Stimulated activated naive CD8-positive, alpha-beta T cell treated with anti-CD3 and anti-CD28 coated beads, Interleukin-15, amount 100 ng/mL, for 72 hours (primary cell): Measurements from ENCODE around the gene RNU6-7.

Source experiments
- ATAC-seq: fragments of 150-1000 bp; cut with Tn5 transposase; 2 replicates; pipeline ENCODE4 v1.10.0; 2021; ENCODE audit warnings: mild to moderate bottlenecking, moderate library complexity
- DNase-seq, 2 donors: peaks; one replicate each; pipeline ENCODE4 v3.0.0; 2021 to 2022
- H3K27ac Mint-ChIP-seq, 2 donors: one replicate each; pipeline ENCODE4 v1.8.0; 2022; ENCODE audit warnings: mild to moderate bottlenecking in 2 of 2, mixed read lengths in 2 of 2, moderate library complexity in 2 of 2
- H3K27me3 Mint-ChIP-seq: one replicate; pipeline ENCODE4 v1.8.0; 2022; ENCODE audit warnings: mixed read lengths
- H3K4me1 Mint-ChIP-seq: one replicate; pipeline ENCODE4 v1.8.0; 2022; ENCODE audit warnings: mild to moderate bottlenecking, mixed read lengths
- H3K4me3 Mint-ChIP-seq, 2 donors: one replicate each; pipeline ENCODE4 v1.8.0; 2022; ENCODE audit warnings: mild to moderate bottlenecking in 2 of 2, mixed read lengths in 2 of 2, moderate library complexity in 1 of 2
- H3K9me3 Mint-ChIP-seq, 2 donors: one replicate each; pipeline ENCODE4 v1.8.0; 2022; ENCODE audit warnings: mixed read lengths in 2 of 2

The RNU6-7 gene

DNA sequence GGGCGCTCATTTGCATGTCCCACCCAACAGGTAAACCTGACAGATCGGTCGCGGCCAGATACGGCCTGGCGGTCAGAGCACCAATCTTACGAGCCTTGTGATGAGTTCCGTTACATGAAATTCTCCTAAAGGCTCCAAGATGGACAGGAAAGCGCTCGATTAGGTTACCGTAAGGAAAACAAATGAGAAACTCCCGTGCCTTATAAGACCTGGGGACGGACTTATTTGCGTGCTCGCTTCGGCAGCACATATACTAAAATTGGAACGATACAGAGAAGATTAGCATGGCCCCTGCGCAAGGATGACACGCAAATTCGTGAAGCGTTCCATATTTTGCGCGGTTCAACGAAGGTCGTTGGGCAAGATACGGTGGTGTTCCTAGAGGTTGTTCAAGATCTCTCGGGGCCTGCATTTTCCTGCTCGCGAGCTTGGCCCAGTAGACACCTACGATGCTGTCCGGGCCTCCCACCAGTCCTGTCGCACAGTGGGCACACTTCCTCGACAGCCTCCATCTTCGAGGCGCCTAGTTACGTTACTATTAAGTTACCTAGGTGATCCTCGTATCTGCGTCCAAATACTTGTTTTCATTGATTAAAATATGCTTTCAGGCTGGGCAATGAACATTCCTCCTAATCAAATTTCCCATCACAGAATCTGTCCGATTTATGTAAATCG, at the start of gene RNU6-7:
TSS of gene RNU6-7 (plus strand) at position 230 of the 675 bp plus-strand sequence.
- ATAC-seq (peak; percentile 32), DNase-seq (peak in 1 of 2 donors; percentile 85)
- Mint-ChIP-seq H3K27me3 (no peaks in the 10 kb centered on the region), H3K9me3 (no peaks in the 10 kb centered on the region), H3K27ac (peak within 1 kb of the TSS; percentile 100), H3K4me3 (peak within 1 kb of the TSS; percentile 86 to 97), H3K4me1 (peaks cover 39% of the 10 kb centered on the region)

DNA sequence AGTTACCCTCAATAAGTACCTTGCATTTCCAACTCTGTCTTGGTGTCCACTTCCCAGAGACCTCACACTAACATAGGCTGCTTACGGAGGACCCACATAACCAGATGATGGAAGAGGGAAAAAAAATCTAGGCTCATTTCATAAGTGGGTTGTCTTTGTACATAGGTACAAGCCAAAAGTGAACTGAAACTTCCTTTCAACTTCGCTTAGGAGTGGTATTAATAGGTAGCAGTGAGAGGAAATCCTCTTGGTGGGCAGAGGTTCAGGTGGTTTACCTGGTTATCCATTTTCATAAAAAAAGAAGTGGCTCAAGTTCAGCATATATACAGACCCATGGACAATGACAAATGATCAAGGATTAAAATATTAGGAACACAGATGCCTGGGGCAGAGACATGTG, 35.8 kb upstream of the RNU6-7 start:
- no peaks in the 10 kb centered on the region for H3K27me3 Mint-ChIP-seq
- no peak for ATAC-seq
- no peak overlapping the region for H3K27ac Mint-ChIP-seq
- DNase-seq: no peak
- peaks cover 0 to 8% of the 10 kb centered on the region in 2 donors for H3K9me3 Mint-ChIP-seq
- no peak overlapping the region for H3K4me3 Mint-ChIP-seq
- peaks cover 8% of the 10 kb centered on the region for H3K4me1 Mint-ChIP-seq

DNA sequence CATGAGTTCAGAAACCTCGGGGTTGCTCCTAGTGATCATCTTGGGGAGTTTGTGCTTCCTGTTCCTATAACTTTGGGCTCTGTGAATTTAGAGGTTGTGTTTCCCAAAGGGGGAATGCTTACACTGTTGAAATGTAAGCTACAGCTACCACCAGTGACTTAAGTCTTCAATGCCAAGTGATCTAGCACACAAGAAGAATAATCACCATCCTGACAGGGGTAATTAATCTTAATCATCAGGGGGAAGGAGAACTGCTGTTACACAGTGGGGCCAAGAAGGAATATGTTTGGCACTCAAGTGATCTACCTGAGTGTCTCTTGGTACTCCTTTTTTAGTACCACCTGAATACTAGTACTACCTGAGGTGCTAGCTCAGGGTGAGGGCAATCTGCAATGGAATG, 34.9 kb upstream of the RNU6-7 start:
- Mint-ChIP-seq H3K27me3 (no peaks in the 10 kb centered on the region), H3K27ac (no peak overlapping the region), H3K4me3 (no peak overlapping the region), H3K4me1 (peaks cover 8% of the 10 kb centered on the region), H3K9me3 (peaks cover 0 to 5% of the 10 kb centered on the region in 2 donors)
- no peak for ATAC-seq
- no peak for DNase-seq

DNA sequence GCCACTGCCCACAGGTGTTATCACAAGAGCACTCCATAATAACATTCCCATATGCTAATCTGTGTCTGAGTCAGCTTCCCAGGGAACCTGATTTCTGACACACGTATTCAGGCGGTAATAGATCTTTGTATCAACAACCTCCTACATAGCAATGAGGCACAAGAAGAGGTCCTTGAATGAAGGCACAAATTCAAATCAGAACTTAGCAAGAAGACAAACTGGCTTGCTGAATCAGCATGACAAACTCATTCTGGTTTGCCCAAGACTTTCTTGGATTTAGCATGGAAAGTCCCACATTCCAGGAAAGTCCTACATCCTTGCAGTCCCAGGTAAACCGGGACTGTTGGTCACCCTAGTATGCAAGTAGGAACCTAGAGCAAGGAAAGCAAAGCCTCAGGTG, 33.9 kb upstream of the RNU6-7 start:
- DNase-seq (no peak), ATAC-seq (no peak)
- H3K4me3 Mint-ChIP-seq: no peak overlapping the region
- H3K27me3 Mint-ChIP-seq: no peaks in the 10 kb centered on the region
- peaks cover 8% of the 10 kb centered on the region for H3K4me1 Mint-ChIP-seq
- no peak overlapping the region for H3K27ac Mint-ChIP-seq
- H3K9me3 Mint-ChIP-seq: peaks cover 0 to 5% of the 10 kb centered on the region in 2 donors

DNA sequence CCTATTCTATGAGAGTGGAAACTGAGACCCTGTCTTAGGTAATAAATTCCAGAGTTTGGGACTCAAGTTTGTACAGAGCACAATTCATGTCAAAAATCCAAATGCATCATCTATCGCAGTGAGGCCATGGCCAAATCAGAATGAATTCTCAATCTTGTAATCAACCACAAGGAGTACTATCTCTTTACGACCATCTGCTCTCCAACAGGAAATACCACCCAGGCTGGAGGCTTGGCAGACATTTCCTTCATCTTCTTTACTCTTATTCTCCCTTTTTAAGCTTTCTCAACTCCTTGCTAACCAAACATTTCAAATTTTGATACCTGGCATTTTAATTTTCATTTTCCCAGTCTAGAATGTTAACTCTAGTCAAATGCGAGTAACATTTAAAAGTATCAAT, 32.7 kb upstream of the RNU6-7 start:
- Mint-ChIP-seq H3K27ac (no peak overlapping the region), H3K4me1 (peaks cover 8% of the 10 kb centered on the region), H3K4me3 (no peak overlapping the region), H3K9me3 (no peaks in the 10 kb centered on the region), H3K27me3 (no peaks in the 10 kb centered on the region)
- ATAC-seq (no peak), DNase-seq (no peak)

DNA sequence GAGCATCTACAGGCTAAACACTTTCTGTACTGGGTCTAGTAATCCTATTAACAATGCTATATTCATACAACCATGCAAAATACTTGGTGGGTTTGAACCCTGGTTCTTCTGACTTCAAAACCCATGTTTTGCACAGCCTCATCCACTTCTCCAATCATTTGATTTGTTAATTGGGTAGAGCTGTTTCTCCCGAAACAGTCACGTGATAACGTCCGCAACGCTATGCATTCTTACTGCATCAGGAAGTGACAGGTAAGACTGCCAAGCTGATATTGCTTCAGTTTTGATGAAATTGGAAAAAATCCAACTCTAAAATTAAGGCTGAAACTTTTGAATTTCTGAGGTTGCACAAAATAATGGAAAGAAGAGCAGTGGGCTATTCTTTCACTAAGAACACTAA, 30.4 kb upstream of the RNU6-7 start:
- Mint-ChIP-seq H3K27me3 (no peaks in the 10 kb centered on the region), H3K27ac (no peak overlapping the region), H3K9me3 (no peaks in the 10 kb centered on the region), H3K4me1 (peaks cover 8% of the 10 kb centered on the region), H3K4me3 (no peak overlapping the region)
- no peak for DNase-seq
- no peak for ATAC-seq

DNA sequence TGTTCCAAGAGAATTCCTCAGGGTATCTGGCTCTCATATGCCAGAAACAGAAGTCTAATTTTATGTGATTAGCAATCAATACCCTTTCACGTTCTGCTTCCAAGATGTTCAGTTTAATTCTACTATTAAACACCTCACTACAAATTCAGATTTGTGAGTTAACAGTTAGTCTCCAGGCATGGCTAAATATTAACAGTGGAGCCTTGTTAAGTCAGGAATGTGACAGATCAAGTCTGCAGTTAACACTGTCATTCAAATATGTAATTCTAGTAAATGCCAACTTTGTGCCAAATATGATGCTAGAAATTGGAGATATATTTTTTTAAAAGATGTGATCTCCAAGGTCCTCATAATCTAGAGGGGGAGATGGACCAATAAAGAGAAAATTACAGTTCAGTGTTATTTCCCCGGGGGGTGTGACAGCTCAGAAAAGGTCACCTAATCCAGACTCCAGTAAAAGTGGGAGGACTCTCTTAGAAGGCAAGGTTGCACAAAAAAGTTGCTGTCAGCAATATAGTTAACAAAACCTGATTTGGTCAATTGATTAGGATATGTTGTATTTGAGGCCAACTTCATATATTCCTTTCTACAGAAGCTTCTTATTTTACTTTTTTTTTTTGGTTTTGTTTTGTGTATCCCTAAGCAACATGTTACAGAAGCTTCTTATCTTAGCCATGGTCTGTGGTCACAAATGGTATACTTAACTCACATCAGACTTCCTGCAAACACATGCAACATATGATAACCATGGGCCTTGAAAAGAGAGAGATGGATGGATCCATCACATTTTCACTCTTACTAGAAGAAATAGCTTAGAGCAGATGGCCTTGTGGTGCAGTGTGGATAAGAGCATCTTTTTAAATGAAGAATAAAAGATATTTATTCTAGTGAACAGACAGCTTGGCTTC, 18.4 kb upstream of the RNU6-7 start:
- ATAC-seq: no peak
- Mint-ChIP-seq H3K27ac (no peak overlapping the region), H3K9me3 (peaks cover 10 to 13% of the 10 kb centered on the region in 2 donors), H3K27me3 (peaks cover 25% of the 10 kb centered on the region), H3K4me3 (no peak overlapping the region), H3K4me1 (peaks cover 7% of the 10 kb centered on the region)
- DNase-seq: no peak

DNA sequence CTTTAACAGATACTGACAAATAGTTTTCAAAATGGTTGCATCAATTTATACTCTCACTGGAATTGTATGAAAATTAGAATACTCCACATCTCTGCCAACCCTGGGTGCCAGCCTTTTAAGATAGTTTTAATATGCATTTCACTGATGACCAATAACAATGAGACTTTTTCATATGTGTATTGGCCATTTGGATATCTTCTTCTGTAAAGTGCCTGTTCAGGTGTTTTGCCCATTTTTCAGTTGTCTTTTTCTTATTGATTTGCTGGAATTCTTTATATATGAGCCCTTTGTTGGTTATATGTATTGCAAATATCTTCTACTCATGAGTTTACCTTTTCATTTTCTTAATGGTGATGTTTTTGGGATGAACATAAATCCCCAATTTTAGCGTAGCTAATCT, 16.7 kb upstream of the RNU6-7 start:
- Mint-ChIP-seq H3K4me3 (no peak overlapping the region), H3K4me1 (peaks cover 7% of the 10 kb centered on the region), H3K9me3 (peaks cover 0 to 5% of the 10 kb centered on the region in 2 donors), H3K27ac (no peak overlapping the region), H3K27me3 (peaks cover 15% of the 10 kb centered on the region)
- no peak for ATAC-seq
- DNase-seq: no peak

DNA sequence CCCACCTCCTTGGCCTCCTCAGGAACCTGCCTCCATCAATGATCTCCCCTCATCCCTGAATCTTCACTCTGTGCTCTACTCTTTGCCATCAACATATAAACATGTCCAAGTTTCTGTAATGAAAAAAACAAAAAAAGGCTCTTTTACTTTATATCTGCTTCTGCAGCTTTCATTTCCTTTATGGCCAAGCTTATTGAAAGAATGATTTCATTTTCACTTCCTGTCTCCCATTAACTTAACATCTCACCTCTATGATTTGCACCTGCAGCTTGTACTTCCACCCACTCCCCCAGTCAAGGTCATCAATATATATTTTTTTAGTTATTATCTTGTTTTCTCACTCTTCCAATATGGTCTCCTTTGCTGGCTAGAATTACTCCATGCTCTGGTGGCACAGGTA, 15.6 kb upstream of the RNU6-7 start:
- H3K27me3 Mint-ChIP-seq: peaks cover 8% of the 10 kb centered on the region
- no peak for ATAC-seq
- peak overlapping the region in 1 of 2 donors; percentile 3 for H3K27ac Mint-ChIP-seq
- H3K9me3 Mint-ChIP-seq: no peaks in the 10 kb centered on the region
- DNase-seq: no peak
- peaks cover 7% of the 10 kb centered on the region for H3K4me1 Mint-ChIP-seq
- no peak overlapping the region for H3K4me3 Mint-ChIP-seq

DNA sequence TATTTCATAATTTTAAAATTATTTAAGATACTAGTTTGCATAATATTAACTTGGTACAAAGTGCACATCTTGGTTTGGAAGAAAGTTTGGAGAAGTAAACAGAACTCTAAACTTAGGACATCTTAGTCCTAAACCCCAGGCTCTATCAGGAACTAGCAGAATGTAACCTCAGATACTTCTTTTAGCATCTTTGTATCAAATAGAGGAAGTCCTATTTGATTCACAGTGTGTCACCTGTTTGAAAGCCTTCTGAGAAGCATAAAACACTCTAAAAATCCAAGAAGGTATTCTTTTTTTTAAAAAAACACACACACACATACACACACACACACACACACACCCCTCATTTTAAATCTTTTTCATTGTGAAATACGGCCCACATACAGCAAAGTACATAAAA, 12.0 kb upstream of the RNU6-7 start:
- no peaks in the 10 kb centered on the region for H3K27me3 Mint-ChIP-seq
- no peak for DNase-seq
- no peak for ATAC-seq
- H3K4me3 Mint-ChIP-seq: no peak overlapping the region
- no peaks in the 10 kb centered on the region for H3K9me3 Mint-ChIP-seq
- H3K4me1 Mint-ChIP-seq: peaks cover 13% of the 10 kb centered on the region
- H3K27ac Mint-ChIP-seq: no peak overlapping the region

DNA sequence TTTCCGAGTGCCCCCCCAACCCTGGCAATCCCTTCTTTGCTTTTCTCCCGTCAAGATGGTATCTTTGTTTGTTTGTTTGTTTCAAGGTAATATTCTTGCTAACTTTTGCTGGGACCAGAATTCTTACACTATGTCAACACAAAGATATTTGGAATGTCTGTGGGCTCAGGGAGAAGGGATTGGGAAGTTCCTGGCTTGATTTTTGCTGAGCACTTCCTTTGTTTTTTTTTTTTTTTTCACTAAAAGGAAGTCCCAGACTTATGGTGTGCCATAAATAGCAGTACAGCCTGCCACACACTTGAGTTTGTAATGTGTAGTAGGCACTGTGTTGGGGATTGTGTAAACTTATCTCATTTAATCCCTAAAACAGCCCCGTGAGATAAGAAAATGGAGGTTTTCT, 11.2 kb upstream of the RNU6-7 start:
- Mint-ChIP-seq H3K4me1 (peaks cover 13% of the 10 kb centered on the region), H3K27ac (no peak overlapping the region), H3K27me3 (no peaks in the 10 kb centered on the region), H3K9me3 (no peaks in the 10 kb centered on the region), H3K4me3 (no peak overlapping the region)
- ATAC-seq: no peak
- no peak for DNase-seq

DNA sequence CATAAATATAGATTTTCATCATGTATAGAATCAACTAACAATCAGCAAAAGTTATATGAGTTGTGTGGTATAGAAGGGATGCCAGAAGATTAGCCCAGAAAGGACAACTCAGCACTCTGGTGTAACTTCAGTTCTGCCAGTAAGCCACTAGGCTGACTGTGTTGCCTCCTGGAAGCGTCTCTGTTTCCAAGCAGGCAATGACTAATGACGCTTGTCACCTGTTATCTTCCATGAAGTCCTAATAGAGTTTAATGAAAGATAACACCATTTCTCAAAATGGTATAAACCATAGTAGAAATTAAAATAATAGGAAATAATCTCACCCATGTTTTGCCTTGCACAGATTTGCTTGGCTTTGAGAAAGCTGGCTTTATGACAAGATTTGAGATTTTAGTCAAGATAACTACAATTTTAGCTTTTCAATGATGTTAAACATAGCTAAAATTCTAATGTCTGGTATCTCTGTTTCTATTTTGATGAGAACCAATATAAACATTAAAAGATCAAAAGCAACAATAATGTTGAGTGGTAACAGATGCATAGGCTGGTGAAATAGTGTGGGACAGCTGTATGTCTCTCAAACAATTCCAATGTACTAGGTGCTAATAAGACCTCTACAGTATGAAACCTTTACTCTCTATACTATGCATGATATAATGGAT, 9.0 kb upstream of the RNU6-7 start:
- DNase-seq: no peak
- Mint-ChIP-seq H3K4me3 (no peak overlapping the region), H3K9me3 (no peaks in the 10 kb centered on the region), H3K27me3 (no peaks in the 10 kb centered on the region), H3K4me1 (peaks cover 11% of the 10 kb centered on the region), H3K27ac (no peak overlapping the region)
- ATAC-seq: no peak

DNA sequence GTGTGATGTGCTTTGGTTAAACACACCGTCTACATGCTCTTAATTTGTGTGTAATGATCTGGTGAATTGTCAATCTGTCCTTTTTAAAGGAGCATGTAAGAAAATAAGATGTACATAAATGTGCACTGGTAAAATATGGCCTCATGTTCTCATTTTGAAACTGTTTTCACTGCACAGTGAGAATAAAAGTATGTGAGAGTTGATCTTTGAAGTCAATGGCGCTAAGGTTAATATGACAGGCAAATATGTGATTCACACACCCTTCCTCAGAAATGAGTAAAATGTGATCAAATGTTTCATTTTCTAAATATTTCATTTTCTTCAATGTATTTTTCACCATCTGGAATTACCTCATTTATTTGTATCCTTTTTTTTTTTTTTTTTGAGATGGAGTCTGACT, 8.3 kb upstream of the RNU6-7 start:
- Mint-ChIP-seq H3K4me1 (peaks cover 14% of the 10 kb centered on the region), H3K27me3 (no peaks in the 10 kb centered on the region), H3K27ac (no peak overlapping the region), H3K4me3 (no peak overlapping the region), H3K9me3 (no peaks in the 10 kb centered on the region)
- ATAC-seq: peak; percentile 78
- no peak for DNase-seq

DNA sequence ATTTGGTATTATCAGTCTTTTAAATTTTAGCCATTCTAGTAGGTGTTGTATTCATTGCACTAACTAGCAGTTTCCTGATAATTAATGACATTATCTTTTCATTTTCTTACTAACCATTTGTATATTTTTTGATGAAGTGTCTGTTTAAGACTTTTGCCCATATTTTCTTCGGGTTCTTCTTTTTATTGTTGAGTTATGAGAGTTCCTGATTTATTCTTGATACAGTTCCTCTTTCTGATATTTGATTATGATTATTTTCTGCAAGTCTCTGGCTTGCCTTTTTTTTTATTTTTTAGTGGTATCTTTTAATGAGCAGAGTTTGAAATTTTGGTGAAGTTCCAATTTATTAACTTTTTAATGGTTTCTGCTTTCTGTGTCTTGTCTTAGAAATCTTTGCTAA, 6.2 kb upstream of the RNU6-7 start:
- Mint-ChIP-seq H3K4me1 (peaks cover 19% of the 10 kb centered on the region), H3K4me3 (no peak overlapping the region), H3K27ac (no peak overlapping the region), H3K9me3 (no peaks in the 10 kb centered on the region), H3K27me3 (no peaks in the 10 kb centered on the region)
- ATAC-seq (no peak), DNase-seq (no peak)

DNA sequence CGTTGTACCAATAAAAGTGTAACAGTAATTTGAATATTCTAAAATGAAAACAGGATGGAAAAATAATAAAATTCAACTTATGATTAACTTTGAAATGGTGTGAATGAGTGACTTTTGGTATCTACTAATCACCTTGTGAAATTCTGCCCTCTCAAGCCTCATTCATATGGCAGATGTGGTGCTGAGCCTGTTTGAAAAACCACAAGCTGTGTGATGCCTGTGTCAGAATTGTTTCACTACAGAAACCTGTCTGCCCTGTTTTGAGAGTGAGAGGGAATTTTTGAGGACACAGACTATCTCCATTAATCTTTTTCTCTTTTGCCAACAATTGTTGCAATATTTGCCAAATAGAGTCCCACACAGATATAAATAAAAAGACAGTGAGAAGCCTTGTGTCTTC, 3.9 kb upstream of the RNU6-7 start:
- H3K9me3 Mint-ChIP-seq: no peaks in the 10 kb centered on the region
- H3K27me3 Mint-ChIP-seq: no peaks in the 10 kb centered on the region
- ATAC-seq (peak; percentile 45), DNase-seq (peak in 1 of 2 donors; percentile 42)
- H3K4me1 Mint-ChIP-seq: peaks cover 19% of the 10 kb centered on the region
- H3K4me3 Mint-ChIP-seq: peak overlapping the region in 1 of 2 donors; percentile 47
- H3K27ac Mint-ChIP-seq: peak overlapping the region in 1 of 2 donors; percentile 80
